Loucy (cell line): ENCODE data around the gene TPM2.

Experiments used
- CTCF ChIP-seq: fragments of 200-600 bp; sonication (generic); conservative IDR thresholded peaks from 2 replicates; pipeline ENCODE4 v1.5.1; 2014; ENCODE audit warnings: mild to moderate bottlenecking, antibody characterized with exemption, low read length
- EZH2phosphoT487 ChIP-seq: fragments of 200-600 bp; IDR thresholded peaks from 2 replicates; pipeline ENCODE4 v1.6.1; 2018; ENCODE audit warnings: antibody characterized with exemption, mild to moderate bottlenecking, moderate library complexity, borderline replicate concordance

DNA sequence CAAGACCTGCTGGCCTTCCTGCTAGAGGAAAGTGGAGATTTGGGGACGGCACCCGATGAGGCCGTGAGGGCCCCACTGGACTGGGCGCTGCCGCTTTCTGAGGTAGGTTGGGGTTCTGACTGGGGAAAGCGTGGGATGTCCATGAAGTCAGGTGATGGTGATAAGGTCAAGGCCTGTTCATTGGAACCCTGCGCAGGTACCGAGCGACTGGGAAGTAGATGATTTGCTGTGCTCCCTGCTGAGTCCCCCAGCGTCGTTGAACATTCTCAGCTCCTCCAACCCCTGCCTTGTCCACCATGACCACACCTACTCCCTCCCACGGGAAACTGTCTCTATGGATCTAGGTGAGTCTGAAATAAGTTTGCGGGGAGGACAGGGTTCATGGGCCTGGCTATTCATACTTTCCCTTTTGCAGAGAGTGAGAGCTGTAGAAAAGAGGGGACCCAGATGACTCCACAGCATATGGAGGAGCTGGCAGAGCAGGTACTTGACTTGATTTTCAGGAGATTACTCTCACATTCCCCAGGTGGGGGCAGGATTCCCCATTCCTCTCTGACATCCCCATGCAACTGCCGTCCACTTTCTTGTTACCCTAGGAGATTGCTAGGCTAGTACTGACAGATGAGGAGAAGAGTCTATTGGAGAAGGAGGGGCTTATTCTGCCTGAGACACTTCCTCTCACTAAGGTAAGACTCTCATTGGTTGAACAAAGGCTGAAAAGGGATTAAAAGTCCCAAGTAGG lies 43.2 kb upstream of the TPM2 start:
- TF ChIP-seq CTCF (peak; percentile 34), EZH2phosphoT487 (no peak)
